ENCODE measurements around the gene WIPF3.

Gene WIPF3

GRCh38 chr7:29857654-29858053 lies 51.3 kb downstream of the WIPF3 start:
- no peak for DNase-seq (ENCODE audit: extremely low read depth, low read depth)
- TF ChIP-seq, protein P1, sequence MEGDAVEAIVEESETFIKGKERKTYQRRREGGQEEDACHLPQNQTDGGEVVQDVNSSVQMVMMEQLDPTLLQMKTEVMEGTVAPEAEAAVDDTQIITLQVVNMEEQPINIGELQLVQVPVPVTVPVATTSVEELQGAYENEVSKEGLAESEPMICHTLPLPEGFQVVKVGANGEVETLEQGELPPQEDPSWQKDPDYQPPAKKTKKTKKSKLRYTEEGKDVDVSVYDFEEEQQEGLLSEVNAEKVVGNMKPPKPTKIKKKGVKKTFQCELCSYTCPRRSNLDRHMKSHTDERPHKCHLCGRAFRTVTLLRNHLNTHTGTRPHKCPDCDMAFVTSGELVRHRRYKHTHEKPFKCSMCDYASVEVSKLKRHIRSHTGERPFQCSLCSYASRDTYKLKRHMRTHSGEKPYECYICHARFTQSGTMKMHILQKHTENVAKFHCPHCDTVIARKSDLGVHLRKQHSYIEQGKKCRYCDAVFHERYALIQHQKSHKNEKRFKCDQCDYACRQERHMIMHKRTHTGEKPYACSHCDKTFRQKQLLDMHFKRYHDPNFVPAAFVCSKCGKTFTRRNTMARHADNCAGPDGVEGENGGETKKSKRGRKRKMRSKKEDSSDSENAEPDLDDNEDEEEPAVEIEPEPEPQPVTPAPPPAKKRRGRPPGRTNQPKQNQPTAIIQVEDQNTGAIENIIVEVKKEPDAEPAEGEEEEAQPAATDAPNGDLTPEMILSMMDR (IDR thresholded peaks at IDR 0.05; ENCODE audit: low read depth, low read length) = no peak

GRCh38 chr7:29858191-29858951 lies 52.1 kb downstream of the WIPF3 start:
- TF ChIP-seq, protein P1 (IDR thresholded peaks at IDR 0.05; ENCODE audit: low read depth, low read length) = no peak
- DNase-seq (ENCODE audit: extremely low read depth, low read depth) = no peak

DNA sequence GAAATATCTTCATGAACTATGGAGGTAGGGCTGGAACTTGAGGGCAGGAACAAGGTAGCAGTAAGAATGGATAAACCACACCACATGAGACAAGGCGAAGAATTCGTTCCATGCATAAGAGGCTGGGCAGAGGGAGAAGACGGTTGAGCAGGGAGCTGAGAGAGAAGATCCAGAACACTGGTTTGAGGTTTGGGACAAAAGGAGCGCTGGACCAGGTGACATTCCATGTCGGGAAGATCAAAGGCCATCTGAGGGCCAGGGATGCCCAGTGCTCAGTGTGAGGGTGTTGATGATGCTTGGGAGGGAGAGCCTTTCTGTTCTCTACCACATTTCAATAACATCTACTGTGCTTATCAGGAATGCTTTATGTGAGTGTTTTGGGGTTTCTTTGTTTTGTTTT lies 52.8 kb downstream of the WIPF3 start:
- TF ChIP-seq, protein P1 (IDR thresholded peaks at IDR 0.05; ENCODE audit: low read depth, low read length) = no peak
- no peak for DNase-seq (ENCODE audit: extremely low read depth, low read depth)

DNA sequence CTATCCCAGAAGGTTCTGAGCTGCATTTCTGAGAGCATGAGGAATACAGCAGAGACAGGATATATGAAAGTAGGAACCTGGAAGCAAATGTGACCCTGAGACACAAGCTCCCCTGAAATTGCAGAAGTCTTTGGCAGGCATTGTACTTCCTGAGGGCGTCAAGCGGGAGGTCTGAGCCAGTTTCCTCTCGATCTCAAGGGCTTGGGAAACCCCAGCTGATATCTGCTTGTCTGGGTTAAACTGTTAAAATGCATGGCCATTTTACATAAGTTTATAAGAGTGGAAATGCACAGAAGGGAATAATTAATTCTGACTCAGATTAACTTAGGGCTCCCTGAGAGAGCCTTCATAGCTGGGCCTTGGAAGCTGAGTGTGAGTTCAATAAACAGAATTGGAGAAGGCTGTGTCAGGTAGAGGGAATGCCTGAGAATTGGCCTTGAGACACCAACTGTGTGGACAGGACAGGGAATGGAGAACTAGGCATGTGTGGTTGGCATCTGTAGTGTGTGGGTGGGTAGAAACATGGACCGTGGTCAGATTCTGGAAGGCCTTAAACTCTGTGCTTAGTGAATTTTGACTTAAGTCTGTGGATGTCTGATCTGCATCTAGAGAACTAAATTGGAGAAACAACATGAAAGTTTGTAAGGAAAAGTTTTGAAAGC lies 53.3 kb downstream of the WIPF3 start:
- TF ChIP-seq, protein P1 (IDR thresholded peaks at IDR 0.05; ENCODE audit: low read depth, low read length) = no peak

DNA sequence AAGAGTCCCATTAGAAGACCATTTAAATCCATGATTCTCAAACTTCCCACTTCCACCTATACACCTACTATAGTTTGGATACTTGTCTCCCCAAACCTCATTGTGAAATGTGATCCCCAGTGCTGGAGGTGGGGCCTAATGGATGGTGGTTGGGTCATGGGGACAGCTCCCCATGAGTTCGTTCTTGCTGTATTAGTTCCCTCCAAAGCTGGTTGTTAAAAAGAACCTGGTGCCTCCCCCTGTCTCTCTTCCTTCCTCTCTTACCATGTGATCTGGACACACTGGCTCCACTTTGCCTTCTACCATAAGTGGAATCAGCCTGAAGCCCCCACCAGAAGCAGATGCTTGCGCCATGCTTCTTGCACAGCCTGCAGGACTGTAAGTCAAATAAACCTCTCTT lies 53.9 kb downstream of the WIPF3 start:
- no peak for DNase-seq (ENCODE audit: extremely low read depth, low read depth)
- TF ChIP-seq, protein P1 (IDR thresholded peaks at IDR 0.05; ENCODE audit: low read depth, low read length) = no peak

More for the DNA sequence above, 53.3 kb downstream of the WIPF3 start:
- DNase-seq (ENCODE audit: extremely low read depth, low read depth) = no peak

- TF ChIP-seq, protein P1 (IDR thresholded peaks at IDR 0.05; ENCODE audit: low read depth, low read length) = no peak
- DNase-seq (ENCODE audit: extremely low read depth, low read depth) = no peak
Observed at GRCh38 chr7:29861884-29862283, 55.6 kb downstream of the WIPF3 start.

DNA sequence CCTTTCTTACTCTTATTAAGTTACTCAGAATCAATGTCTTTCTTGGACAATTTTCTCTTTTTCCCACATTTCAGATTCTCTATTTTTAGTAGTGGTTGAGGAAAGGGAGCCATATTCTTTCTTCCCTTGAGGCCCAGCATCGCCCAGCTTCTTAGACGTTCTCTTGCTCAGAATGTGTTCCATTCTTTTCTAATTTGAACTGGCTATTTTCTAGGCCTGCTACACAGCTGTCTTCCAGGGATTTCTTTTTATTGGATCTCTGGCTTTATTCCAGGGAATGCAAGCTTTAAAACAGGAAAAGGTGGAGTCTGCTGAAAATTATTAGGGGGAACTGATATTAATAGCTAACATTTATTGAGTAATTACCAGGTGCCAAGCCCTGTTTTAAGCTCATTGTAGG lies 58.3 kb downstream of the WIPF3 start:
- DNase-seq (ENCODE audit: extremely low read depth, low read depth) = no peak
- TF ChIP-seq, protein P1 (IDR thresholded peaks at IDR 0.05; ENCODE audit: low read depth, low read length) = no peak

Measured in AG09319 (cell line).